AG08396 (cell line): ENCODE measurements around the gene IFI27L2.

Experiments
- DNase-seq: peaks from one replicate; pipeline ENCODE4 v3.0.0; 2012; ENCODE audit warnings: low spot score, mixed read lengths

IFI27L2 gene

GRCh38 chr14:94152676-94153075, 23.3 kb upstream of the IFI27L2 start:
- DNase-seq = no peak

- DNase-seq = no peak
Measured at GRCh38 chr14:94145902-94146527, 16.6 kb upstream of the IFI27L2 start.

DNA sequence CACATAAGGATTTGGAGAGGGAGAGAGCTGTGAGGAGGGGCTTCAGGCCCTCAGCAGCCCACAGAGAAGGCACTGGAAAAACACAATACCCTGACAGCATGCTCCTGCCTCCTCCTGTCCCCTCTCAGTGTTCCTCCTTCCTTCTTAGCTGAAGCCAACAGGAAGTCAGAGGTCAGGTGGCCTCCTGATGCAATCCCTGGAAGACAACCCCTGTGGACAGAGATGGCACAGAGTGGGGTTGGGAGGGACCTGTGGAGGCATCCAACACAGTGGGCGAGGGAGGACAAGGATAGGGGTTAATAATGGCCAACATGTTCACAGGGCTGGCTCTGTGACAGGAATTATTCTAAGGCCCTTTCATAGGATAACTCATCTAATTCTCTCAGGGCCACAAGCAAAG, 15.4 kb upstream of the IFI27L2 start:
- DNase-seq = no peak

- no peak for DNase-seq
Measured at GRCh38 chr14:94143711-94144110, 14.3 kb upstream of the IFI27L2 start.

GRCh38 chr14:94143239-94143638, 13.8 kb upstream of the IFI27L2 start:
- no peak for DNase-seq

- no peak for DNase-seq
Measured at GRCh38 chr14:94142836-94143235, 13.4 kb upstream of the IFI27L2 start.

GRCh38 chr14:94142247-94142646, 12.8 kb upstream of the IFI27L2 start:
- no peak for DNase-seq

DNA sequence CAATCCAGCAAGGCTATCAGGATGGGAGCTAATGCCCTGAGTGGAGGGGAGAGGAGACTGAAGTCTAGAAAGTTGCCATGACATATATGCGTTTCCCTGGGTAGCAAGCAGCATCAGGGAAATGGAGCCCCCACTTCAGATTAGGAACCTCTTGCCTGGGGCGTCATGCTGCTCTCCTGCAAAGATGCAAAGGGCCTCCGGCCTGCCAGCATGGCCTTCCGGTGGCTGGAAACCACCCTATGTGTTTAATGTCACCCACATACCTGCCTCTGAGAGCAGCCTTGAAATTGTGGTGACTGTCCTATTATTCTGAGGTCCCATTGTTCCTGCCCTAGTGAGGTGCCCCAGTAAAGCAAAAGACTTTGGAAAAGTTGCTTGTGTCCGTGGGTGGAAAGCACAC, 10.0 kb upstream of the IFI27L2 start:
- no peak for DNase-seq

- no peak for DNase-seq
Measured at GRCh38 chr14:94139006-94139405, 9.6 kb upstream of the IFI27L2 start.

DNA sequence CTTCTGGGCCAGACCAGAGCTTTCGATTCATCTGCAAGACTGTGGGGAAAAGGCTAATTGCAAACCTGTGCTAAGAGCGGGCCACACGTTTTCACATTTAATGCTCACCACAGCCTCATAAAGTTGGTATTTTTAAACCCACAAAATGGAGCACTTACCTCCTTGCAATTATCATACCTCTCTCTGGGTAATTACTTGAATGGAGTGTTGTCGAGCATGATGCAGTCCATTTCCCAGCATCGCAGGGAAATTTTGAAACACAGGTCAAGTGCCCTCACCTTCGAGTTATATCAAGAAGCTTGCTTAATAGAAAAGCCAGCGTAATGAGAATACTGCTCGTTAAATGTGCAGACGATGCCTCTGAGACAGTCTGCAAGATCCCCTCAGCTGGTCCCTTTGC, 8.8 kb upstream of the IFI27L2 start:
- no peak for DNase-seq

DNA sequence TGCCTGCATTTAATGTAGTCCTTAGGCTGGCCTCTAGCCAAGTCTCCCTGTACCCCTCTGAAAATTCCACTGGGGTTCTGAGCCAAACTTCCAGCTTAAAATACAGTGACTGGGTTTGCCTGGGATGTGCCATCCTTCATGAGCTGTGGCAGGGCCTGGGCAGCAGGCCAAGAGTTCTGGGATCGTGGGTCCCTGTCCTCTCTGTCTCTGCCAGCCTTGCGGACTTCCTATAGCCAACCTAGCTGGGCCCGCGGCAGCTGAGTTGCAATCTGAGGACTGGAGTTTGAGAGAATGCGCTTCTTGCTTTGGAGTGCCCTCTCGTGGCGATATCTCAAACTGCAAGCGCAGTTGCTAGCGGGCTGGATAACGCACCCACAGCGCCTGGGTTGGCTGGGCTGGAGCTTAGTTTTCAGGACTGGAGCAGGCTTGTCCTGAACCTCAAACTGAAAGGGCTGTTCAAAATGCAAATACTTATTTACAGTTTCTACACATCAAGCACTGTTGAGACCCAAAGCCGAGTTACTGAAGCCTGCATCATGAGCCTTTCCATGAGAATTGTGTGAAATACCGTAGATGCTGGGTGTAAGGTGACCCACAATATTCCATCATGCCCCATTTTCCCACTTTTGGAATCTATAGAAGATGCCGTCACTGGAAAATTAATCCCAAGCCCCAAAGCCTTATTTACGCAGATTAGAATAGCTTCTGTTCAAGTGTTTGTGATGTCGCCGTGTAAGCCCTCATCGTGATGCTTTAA, 7.3 kb upstream of the IFI27L2 start:
- peak; percentile 84 for DNase-seq

DNA sequence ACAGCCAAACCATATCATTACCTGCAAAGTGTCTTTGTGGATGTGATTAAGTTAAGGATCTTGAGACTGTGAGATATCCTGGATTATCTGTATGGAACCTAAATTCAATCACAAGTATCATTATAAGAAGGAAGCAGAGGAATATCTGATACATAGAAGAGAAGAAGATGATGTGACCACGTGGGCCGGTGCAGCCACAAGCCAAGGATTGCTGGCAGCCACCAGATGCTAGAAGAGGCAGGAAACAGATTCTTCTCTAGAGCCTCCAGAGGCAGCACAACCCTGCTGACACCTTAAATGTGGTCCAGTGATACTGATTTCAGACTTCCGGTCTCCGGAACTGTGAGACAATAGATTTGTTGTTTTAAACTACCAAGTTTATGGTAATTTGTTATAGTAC, 6.1 kb upstream of the IFI27L2 start:
- DNase-seq = no peak

GRCh38 chr14:94132285-94132887, 3.0 kb upstream of the IFI27L2 start:
- DNase-seq = peak; percentile 49

DNA sequence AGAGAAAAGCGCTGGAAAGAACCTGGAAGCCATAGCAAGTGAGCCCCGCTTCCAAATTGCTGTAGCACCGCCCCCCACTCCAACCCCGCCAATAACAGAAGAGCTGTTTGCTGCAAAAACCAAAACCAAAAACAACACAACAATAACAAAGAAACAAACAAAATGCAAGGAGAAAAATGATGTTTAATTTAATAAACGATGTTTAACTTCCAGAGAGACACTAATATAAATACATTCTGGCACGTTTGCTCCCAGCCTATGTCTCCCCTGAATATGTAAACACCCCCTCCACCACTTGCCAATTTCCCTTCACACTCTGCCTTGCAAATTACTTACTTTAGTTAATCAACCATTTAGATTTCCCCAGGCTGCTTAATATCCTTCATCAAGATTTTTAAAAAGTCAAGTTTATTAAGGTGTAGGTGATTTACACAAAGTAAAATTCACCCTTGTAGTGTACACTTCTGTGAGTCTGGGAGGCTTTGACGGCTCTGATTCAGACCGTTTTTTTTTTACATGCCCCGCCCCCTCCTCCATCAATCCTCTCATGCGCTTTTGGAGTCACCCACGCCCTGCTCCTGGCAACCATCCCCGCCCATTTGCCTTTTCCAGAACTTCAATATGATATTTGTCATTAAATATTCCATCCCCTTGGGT, 482 bp upstream of the IFI27L2 start:
- DNase-seq = peak; percentile 53

DNA sequence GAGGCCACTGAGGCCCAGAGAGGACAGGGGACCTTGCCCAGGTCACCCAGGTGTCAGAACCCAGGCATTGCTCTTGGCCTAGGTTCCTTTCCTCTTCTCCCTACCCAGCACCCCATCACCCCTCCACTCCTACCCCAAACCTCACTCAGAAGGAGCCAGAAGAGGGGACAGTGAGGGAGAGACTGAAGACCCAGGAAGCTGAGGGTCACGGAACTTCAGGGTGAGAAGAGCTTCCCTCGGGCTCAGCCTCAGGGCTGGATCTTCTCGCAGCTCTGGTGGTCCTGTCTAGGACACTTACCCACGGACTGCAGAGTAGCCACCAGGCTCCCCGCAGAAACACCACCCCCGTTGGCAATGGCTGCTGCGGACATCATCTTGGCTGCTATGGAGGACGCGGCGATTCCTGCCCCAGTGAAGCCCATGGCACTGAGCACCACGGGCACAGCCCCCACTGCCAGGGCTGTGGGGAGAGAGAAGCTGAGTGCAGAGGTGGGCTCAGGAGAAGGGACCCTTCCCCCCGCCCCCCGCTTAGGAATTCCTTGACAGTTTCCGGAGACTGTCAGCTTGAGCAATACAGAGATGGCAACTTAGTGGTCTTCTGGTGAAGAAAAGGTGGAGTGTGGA, 1.1 kb downstream of the IFI27L2 start:
- no peak for DNase-seq

GRCh38 chr14:94127330-94127729, 2.1 kb downstream of the IFI27L2 start:
- DNase-seq = no peak

- DNase-seq = no peak
Measured at GRCh38 chr14:94126800-94127199, 2.6 kb downstream of the IFI27L2 start.

DNA sequence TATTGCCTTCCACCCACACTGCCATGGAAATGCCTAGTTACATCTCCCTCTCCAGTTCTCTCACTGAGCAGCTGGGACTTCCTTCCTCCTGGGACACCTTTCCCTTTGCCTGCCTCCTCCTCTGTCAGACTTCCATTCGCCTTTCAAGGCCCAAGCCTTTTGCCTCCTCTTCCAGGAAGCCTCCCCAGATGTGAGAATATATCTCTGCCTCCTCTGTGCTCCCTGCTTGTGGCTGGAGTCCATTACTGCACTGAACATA, 3.1 kb downstream of the IFI27L2 start:
- no peak for DNase-seq

GRCh38 chr14:94125659-94126418, 3.6 kb downstream of the IFI27L2 start:
- DNase-seq = no peak

DNA sequence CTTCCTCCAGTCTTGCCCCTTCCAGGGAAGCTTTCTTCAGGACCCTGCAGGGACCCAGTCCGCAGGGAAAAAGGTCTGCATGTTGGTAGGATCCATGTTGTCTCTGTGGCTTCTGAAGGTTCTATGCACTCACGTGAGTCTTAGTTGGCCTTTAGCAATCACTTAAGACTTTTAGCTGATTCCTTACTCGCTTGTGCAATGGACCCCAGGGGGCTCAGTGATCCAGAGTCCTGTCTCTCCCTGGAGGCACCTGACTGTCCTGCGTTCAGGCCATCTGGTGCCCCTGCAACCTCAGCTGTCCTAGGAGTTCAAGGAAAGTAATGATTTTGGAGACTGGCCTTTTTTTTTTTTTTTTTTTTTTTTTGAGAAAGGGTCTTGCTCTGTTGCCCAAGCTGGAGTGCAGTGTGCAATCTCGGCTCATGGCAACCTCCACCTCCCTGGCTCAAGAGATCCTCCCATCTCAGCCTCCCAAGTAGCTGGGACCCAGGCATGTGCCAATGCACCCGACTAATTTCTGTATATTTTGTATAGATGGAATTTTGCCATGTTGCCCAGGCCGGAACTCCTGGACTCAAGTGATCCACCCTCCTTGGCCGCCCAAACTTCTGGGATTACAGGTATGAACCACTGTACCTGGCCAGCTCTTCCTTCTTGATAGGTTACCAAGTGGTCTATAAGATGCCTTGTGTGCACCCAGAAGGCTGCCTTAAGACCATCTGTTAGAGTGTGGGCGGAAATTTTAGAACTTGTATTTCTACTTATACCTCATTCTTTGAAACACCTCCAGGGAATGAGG, 4.6 kb downstream of the IFI27L2 start:
- DNase-seq = no peak

DNA sequence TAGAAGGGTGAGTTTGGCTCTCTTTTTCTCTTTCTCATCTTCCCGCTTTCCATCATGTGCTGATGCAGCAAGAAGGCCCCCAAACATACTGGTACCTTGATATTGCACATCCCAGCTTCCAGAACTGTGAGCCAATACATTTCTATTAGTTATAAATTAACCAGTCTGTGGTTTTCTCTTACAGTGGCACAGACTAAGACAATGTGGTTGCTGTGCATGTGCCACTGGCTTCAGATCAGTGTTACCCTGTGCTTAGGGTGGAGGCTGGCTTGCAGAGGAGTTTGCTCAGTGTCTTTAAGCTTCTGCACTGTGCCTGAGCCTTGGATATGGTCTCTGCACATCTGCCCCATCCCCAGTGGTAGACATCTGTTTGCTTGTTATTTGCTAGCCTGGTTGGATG, 5.5 kb downstream of the IFI27L2 start:
- DNase-seq = no peak
